ENCODE results near the gene PALMD. TPM values are rescaled to one million over a fixed set of nuclear protein-coding genes. Genes with fewer than 3 reads are reported as not detected.

Gene PALMD
- polyA plus RNA-seq, 1 of the 3 experiments (the other 2 are of a cell fraction) = 1.8 TPM

GRCh38 chr1:99600782-99601181 lies 45.1 kb upstream of the PALMD start:
- Histone ChIP-seq H3K36me3 (replicated peaks in 1 of 2; ENCODE audit: control insufficient read depth in 1 of 2, insufficient read depth in 2 of 2, low read length in 1 of 2) (no peaks in the 10 kb centered on the region), H3K4me2 (0 out of 2 replicates have a peak overlapping the region, but pooled peaks have one; percentile 25), H3K27me3 (ENCODE audit: insufficient read depth) (no peaks in the 10 kb centered on the region), H3K4me3 (ENCODE audit: low read depth in 2 of 2, low read length in 1 of 2) (no peak overlapping the region), H3K9me3 (no peaks in the 10 kb centered on the region), H3K4me1 (ENCODE audit: control insufficient read depth in 1 of 2, insufficient read depth in 2 of 2, low read depth in 1 of 2, low read length in 1 of 2) (peaks cover 0 to 25% of the 10 kb centered on the region in 2 experiments; a peak in 3 of 4 replicates), H3K79me2 (ENCODE audit: insufficient read depth) (no peaks in the 10 kb centered on the region), H2AFZ (ENCODE audit: low read depth) (peak overlapping the region; percentile 70; the same call in 1 of the 2 replicates), H3K27ac (ENCODE audit: low read depth in 2 of 2, low read length in 1 of 2) (peak overlapping the region in 1 of 2 experiments; percentile 98; a peak in 2 of 4 replicates), H3K9ac (peak overlapping the region; percentile 57), H3F3A (replicated peaks; ENCODE audit: insufficient read depth) (peaks cover 39% of the 10 kb centered on the region), H3K9me2 (no peaks in the 10 kb centered on the region), H4K20me1 (ENCODE audit: insufficient read depth) (no peaks in the 10 kb centered on the region)
- POLR2A ChIA-PET = no interaction called here
- DNase-seq = no peak
- 60% methylated on average over 3 of the region's 3 CpGs for WGBS (ENCODE audit: low lambda C conversion rate)
- TF ChIP-seq PBX3 (IDR thresholded peaks at IDR 0.05) (no peak), RFX5 (IDR thresholded peaks at IDR 0.05; ENCODE audit: low read length) (no peak), EZH2phosphoT487 (IDR thresholded peaks at IDR 0.05; ENCODE audit: borderline replicate concordance, low read depth) (no peak), RAD21 (IDR thresholded peaks at IDR 0.05; ENCODE audit: low read length) (no peak), JUND (IDR thresholded peaks at IDR 0.05) (no peak), POLR2AphosphoS5 (IDR thresholded peaks at IDR 0.05; ENCODE audit: low read depth, low read length) (no peak), MEF2A (IDR thresholded peaks at IDR 0.05; ENCODE audit: borderline replicate concordance, low read depth) (no peak), REST (IDR thresholded peaks at IDR 0.05; ENCODE audit: low read depth, low read length) (no peak), SMC3 (IDR thresholded peaks at IDR 0.05; ENCODE audit: low read depth, low read length) (no peak), TAF1 (IDR thresholded peaks at IDR 0.05; ENCODE audit: borderline replicate concordance, low read depth, low read length) (no peak), TCF12 (IDR thresholded peaks at IDR 0.05) (no peak), NRF1 (IDR thresholded peaks at IDR 0.05; ENCODE audit: low read depth, low read length) (no peak), GATA2 (CRISPR knock-in tag; IDR thresholded peaks at IDR 0.05) (no peak), EP300 (IDR thresholded peaks at IDR 0.05; ENCODE audit: borderline replicate concordance in 1 of 2, low read depth in 1 of 2, low read length in 1 of 2) (no peak), USF1 (IDR thresholded peaks at IDR 0.05; ENCODE audit: borderline replicate concordance, low read depth) (no peak), MXI1 (IDR thresholded peaks at IDR 0.05; ENCODE audit: low read depth, low read length) (no peak), SIN3A (IDR thresholded peaks at IDR 0.05; ENCODE audit: borderline replicate concordance, low read depth, low read length) (no peak)
- TF ChIP-seq, protein P1, sequence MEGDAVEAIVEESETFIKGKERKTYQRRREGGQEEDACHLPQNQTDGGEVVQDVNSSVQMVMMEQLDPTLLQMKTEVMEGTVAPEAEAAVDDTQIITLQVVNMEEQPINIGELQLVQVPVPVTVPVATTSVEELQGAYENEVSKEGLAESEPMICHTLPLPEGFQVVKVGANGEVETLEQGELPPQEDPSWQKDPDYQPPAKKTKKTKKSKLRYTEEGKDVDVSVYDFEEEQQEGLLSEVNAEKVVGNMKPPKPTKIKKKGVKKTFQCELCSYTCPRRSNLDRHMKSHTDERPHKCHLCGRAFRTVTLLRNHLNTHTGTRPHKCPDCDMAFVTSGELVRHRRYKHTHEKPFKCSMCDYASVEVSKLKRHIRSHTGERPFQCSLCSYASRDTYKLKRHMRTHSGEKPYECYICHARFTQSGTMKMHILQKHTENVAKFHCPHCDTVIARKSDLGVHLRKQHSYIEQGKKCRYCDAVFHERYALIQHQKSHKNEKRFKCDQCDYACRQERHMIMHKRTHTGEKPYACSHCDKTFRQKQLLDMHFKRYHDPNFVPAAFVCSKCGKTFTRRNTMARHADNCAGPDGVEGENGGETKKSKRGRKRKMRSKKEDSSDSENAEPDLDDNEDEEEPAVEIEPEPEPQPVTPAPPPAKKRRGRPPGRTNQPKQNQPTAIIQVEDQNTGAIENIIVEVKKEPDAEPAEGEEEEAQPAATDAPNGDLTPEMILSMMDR (IDR thresholded peaks at IDR 0.05) = no peak
- TF ChIP-seq, protein P2, sequence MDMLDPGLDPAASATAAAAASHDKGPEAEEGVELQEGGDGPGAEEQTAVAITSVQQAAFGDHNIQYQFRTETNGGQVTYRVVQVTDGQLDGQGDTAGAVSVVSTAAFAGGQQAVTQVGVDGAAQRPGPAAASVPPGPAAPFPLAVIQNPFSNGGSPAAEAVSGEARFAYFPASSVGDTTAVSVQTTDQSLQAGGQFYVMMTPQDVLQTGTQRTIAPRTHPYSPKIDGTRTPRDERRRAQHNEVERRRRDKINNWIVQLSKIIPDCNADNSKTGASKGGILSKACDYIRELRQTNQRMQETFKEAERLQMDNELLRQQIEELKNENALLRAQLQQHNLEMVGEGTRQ (IDR thresholded peaks at IDR 0.05; ENCODE audit: borderline replicate concordance, low read depth, low read length) = no peak
- CTCF ChIA-PET = no interaction called here
